MM.1S (cell line): ENCODE data around the gene TMTC1.

Experiments used
- DNase-seq: peaks from one replicate; pipeline ENCODE4 v3.0.0-alpha.2; 2015
- H2AFZ ChIP-seq: fragments of 300-600 bp; sonication (generic); 2 replicates; pipeline ENCODE4 v1.6.0; 2016; ENCODE audit warnings: antibody characterized with exemption, low read length
- H3F3A ChIP-seq: fragments of 300-600 bp; sonication (generic); 2 replicates; pipeline ENCODE4 v1.6.1; 2016; ENCODE audit warnings: mild to moderate bottlenecking, antibody characterized with exemption, low read length, moderate library complexity, mixed read lengths; ENCODE audit not compliant: insufficient read depth
- H3K27ac ChIP-seq: fragments of 300-600 bp; sonication (generic); 2 replicates; pipeline ENCODE4 v1.5.1; 2016; ENCODE audit warnings: mild to moderate bottlenecking, low read length
- H3K27me3 ChIP-seq: fragments of 300-600 bp; sonication (generic); replicated peaks from 2 replicates; pipeline ENCODE4 v1.6.0; 2016; ENCODE audit warnings: low read length; ENCODE audit not compliant: insufficient read depth
- H3K36me3 ChIP-seq: fragments of 300-600 bp; sonication (generic); replicated peaks from 2 replicates; pipeline ENCODE4 v1.6.1; 2016; ENCODE audit warnings: mild to moderate bottlenecking, low read length, mixed read lengths; ENCODE audit not compliant: insufficient read depth
- H3K4me1 ChIP-seq: fragments of 300-600 bp; sonication (generic); 2 replicates; pipeline ENCODE4 v1.6.1; 2016; ENCODE audit warnings: low read length, mixed read lengths
- H3K4me2 ChIP-seq: fragments of 300-600 bp; sonication (generic); 2 replicates; pipeline ENCODE4 v1.6.0; 2016; ENCODE audit warnings: low read depth, low read length
- H3K4me3 ChIP-seq: fragments of 300-600 bp; sonication (generic); 2 replicates; pipeline ENCODE4 v1.5.1; 2016; ENCODE audit warnings: low read length, mixed read lengths
- H3K79me2 ChIP-seq: fragments of 300-600 bp; sonication (generic); 2 replicates; pipeline ENCODE4 v1.6.1; 2016; ENCODE audit warnings: mixed run types, low read length, mixed read lengths
- H3K9ac ChIP-seq: fragments of 300-600 bp; sonication (generic); 2 replicates; pipeline ENCODE4 v1.6.1; 2016; ENCODE audit warnings: low read length, mixed read lengths
- H3K9me2 ChIP-seq: fragments of 300-600 bp; sonication (generic); replicated peaks from 2 replicates; pipeline ENCODE4 v1.6.1; 2016; ENCODE audit warnings: mild to moderate bottlenecking, low read length, mixed read lengths; ENCODE audit not compliant: insufficient read depth
- H3K9me3 ChIP-seq: fragments of 300-600 bp; sonication (generic); replicated peaks from 2 replicates; pipeline ENCODE4 v1.6.1; 2016; ENCODE audit warnings: mild to moderate bottlenecking, low read length, mixed read lengths; ENCODE audit not compliant: insufficient read depth
- H4K20me1 ChIP-seq: fragments of 300-600 bp; sonication (generic); 2 replicates; pipeline ENCODE4 v1.6.1; 2016; ENCODE audit warnings: mild to moderate bottlenecking, low read length, moderate library complexity, mixed read lengths; ENCODE audit not compliant: insufficient read depth
- CTCF ChIP-seq: fragments of 300-600 bp; sonication (generic); IDR thresholded peaks from 2 replicates; pipeline ENCODE4 v1.5.1; 2016; ENCODE audit warnings: antibody characterized with exemption, low read length, mixed read lengths
- EZH2 ChIP-seq: fragments of 300-600 bp; sonication (generic); optimal IDR thresholded peaks from 2 replicates; pipeline ENCODE3; 2017; ENCODE audit warnings: low read depth, mild to moderate bottlenecking, antibody characterized with exemption, low read length, mixed read lengths
- EZH2phosphoT487 ChIP-seq: fragments of 300-600 bp; sonication (generic); IDR thresholded peaks from 2 replicates; pipeline ENCODE4 v1.6.1; 2018; ENCODE audit warnings: antibody characterized with exemption, low read length

The TMTC1 gene

GRCh38 chr12:29546000-29546399 is 237.7 kb downstream of the TMTC1 start:
- Histone ChIP-seq H3K9ac (no peak overlapping the region), H3K27ac (no peak overlapping the region), H3K4me1 (peaks cover 17% of the 10 kb centered on the region), H3K36me3 (no peaks in the 10 kb centered on the region), H3K4me2 (0 out of 2 replicates have a peak overlapping the region, but pooled peaks have one; percentile 12), H3F3A (peaks cover 13% of the 10 kb centered on the region), H3K9me2 (no peaks in the 10 kb centered on the region), H3K27me3 (no peaks in the 10 kb centered on the region), H3K79me2 (no peaks in the 10 kb centered on the region), H3K4me3 (no peak overlapping the region), H4K20me1 (no peaks in the 10 kb centered on the region), H3K9me3 (no peaks in the 10 kb centered on the region), H2AFZ (no peak overlapping the region)
- TF ChIP-seq EZH2phosphoT487, result no peak
- no peak for TF ChIP-seq EZH2
- TF ChIP-seq CTCF, result no peak; the same call in 1 of the 2 replicates
- no peak for DNase-seq

- Histone ChIP-seq H3K4me2 (peak overlapping the region; percentile 15; the same call in 1 of the 2 replicates), H3K79me2 (no peaks in the 10 kb centered on the region), H3K9ac (no peak overlapping the region), H3K27ac (peak overlapping the region; percentile 76; the same call in 1 of the 2 replicates), H3K27me3 (no peaks in the 10 kb centered on the region), H3K9me2 (no peaks in the 10 kb centered on the region), H2AFZ (no peak overlapping the region), H3K36me3 (no peaks in the 10 kb centered on the region), H3K9me3 (no peaks in the 10 kb centered on the region), H3K4me1 (peaks cover 17% of the 10 kb centered on the region), H4K20me1 (no peaks in the 10 kb centered on the region), H3K4me3 (no peak overlapping the region), H3F3A (peaks cover 13% of the 10 kb centered on the region)
- peak; percentile 86 for DNase-seq
- no peak for TF ChIP-seq EZH2phosphoT487
- 0 out of 2 replicates have a peak, but pooled peaks have one; percentile 0 for TF ChIP-seq CTCF
- no peak for TF ChIP-seq EZH2
These were observed 238.7 kb downstream of the TMTC1 start for GRCh38 chr12:29545102-29545467.

GRCh38 chr12:29544428-29545101 is 239.2 kb downstream of the TMTC1 start:
- Histone ChIP-seq H4K20me1 (no peaks in the 10 kb centered on the region), H3K79me2 (no peaks in the 10 kb centered on the region), H2AFZ (no peak overlapping the region), H3K4me3 (no peak overlapping the region), H3K9me2 (no peaks in the 10 kb centered on the region), H3K27ac (peak overlapping the region; percentile 76; the same call in 1 of the 2 replicates), H3K4me1 (peaks cover 17% of the 10 kb centered on the region), H3K9ac (no peak overlapping the region), H3F3A (peaks cover 13% of the 10 kb centered on the region), H3K36me3 (no peaks in the 10 kb centered on the region), H3K4me2 (peak overlapping the region; percentile 15; the same call in 1 of the 2 replicates), H3K27me3 (no peaks in the 10 kb centered on the region), H3K9me3 (no peaks in the 10 kb centered on the region)
- no peak for TF ChIP-seq EZH2
- peak; percentile 22; the same call in 1 of the 2 replicates for TF ChIP-seq CTCF
- DNase-seq, result peak; percentile 51
